PC-9 (cell line): Measurements from ENCODE around the gene HNRNPA0. TPM values are rescaled to one million over a fixed set of nuclear protein-coding genes. Genes with fewer than 3 reads are reported as not detected.

ENCODE experiments used
- BruUV-seq: library from RNA; stranded (reverse); fragments of 400-500 nt; replicated peaks from 2 replicates; lab custom pipeline; 2021; lab: Mats Ljungman, UMichigan
- CTCF ChIA-PET: fragments of 300-600 bp; sonication (Branson Sonifier 250); formaldehyde crosslinking; loops from one replicate; lab custom pipeline; 2022; ENCODE audit warnings: antibody characterized with exemption; lab: Charles Lee
- POLR2A ChIA-PET: fragments of 300-600 bp; sonication (Branson Sonifier 250); formaldehyde crosslinking; loops from one replicate; lab custom pipeline; 2022; ENCODE audit warnings: antibody characterized with exemption; ENCODE audit not compliant: unreplicated experiment; lab: Charles Lee
- DNase-seq, 2 experiments: peaks; one replicate each; pipeline versions ENCODE4 v3.0.0 to v3.0.0-alpha.2; 2015 to 2022; ENCODE audit warnings: mixed read lengths in 1 of 2
- H2AFZ ChIP-seq: fragments of 200-600 bp; sonication (generic); 2 replicates; pipeline ENCODE4 v1.8.1; 2017; ENCODE audit warnings: antibody characterized with exemption
- H3F3A ChIP-seq: fragments of 200-600 bp; sonication (generic); 2 replicates; pipeline ENCODE4 v1.8.1; 2017; ENCODE audit warnings: antibody characterized with exemption, mild to moderate bottlenecking, low read depth; ENCODE audit not compliant: insufficient read depth
- H3K27ac ChIP-seq: fragments of 200-600 bp; sonication (generic); 2 replicates; pipeline ENCODE4 v1.6.1; 2016; ENCODE audit warnings: mixed run types
- H3K27me3 ChIP-seq: fragments of 200-600 bp; sonication (generic); 2 replicates; pipeline ENCODE4 v1.6.1; 2016; ENCODE audit warnings: low read depth, mixed run types; ENCODE audit not compliant: insufficient read depth
- H3K36me3 ChIP-seq: fragments of 200-600 bp; sonication (generic); 2 replicates; pipeline ENCODE4 v1.6.1; 2016; ENCODE audit warnings: low read depth, mixed run types
- H3K4me1 ChIP-seq: fragments of 200-600 bp; sonication (generic); replicated peaks from 2 replicates; pipeline ENCODE4 v1.6.1; 2016; ENCODE audit warnings: mixed run types; ENCODE audit not compliant: insufficient read depth
- H3K4me2 ChIP-seq: fragments of 200-600 bp; sonication (generic); 2 replicates; pipeline ENCODE4 v1.6.1; 2017; ENCODE audit warnings: mixed run types
- H3K4me3 ChIP-seq: fragments of 200-600 bp; sonication (generic); 2 replicates; pipeline ENCODE4 v1.6.1; 2016; ENCODE audit warnings: mixed run types
- H3K79me2 ChIP-seq: fragments of 200-600 bp; sonication (generic); 2 replicates; pipeline ENCODE4 v1.6.1; 2017; ENCODE audit warnings: low read depth, mixed run types
- H3K9me2 ChIP-seq: fragments of 200-600 bp; sonication (generic); 2 replicates; pipeline ENCODE4 v1.8.1; 2017; ENCODE audit warnings: mild to moderate bottlenecking; ENCODE audit not compliant: insufficient read depth
- H3K9me3 ChIP-seq: fragments of 200-600 bp; sonication (generic); 2 replicates; pipeline ENCODE4 v1.8.1; 2016; ENCODE audit warnings: low read depth; ENCODE audit not compliant: insufficient read depth
- H4K20me1 ChIP-seq: fragments of 200-600 bp; sonication (generic); 2 replicates; pipeline ENCODE4 v1.8.1; 2017; ENCODE audit not compliant: insufficient read depth
- CTCF ChIP-seq: fragments of 200-600 bp; sonication (generic); conservative IDR thresholded peaks from 2 replicates; pipeline ENCODE4 v1.6.1; 2017; ENCODE audit warnings: mixed run types, antibody characterized with exemption, mild to moderate bottlenecking, moderate library complexity
- EZH2 ChIP-seq: fragments of 200-600 bp; sonication (generic); IDR thresholded peaks from 2 replicates; pipeline ENCODE4 v1.8.0; 2017; ENCODE audit warnings: antibody characterized with exemption, low read depth
- intact Hi-C: fragments of 100-400 bp; cut with micrococcal nuclease; formaldehyde crosslinking; loops from one replicate; pipeline ENCODE4 v1.10.0; 2022; ENCODE audit not compliant: unreplicated experiment
- total RNA-seq: library from RNA; stranded (reverse); gene quantifications from 2 replicates; pipeline ENCODE4 v1.2.3, GENCODE V29; 2021

The HNRNPA0 gene
- total RNA-seq, 1 experiment from 2014 or later: 27.8 TPM

DNA sequence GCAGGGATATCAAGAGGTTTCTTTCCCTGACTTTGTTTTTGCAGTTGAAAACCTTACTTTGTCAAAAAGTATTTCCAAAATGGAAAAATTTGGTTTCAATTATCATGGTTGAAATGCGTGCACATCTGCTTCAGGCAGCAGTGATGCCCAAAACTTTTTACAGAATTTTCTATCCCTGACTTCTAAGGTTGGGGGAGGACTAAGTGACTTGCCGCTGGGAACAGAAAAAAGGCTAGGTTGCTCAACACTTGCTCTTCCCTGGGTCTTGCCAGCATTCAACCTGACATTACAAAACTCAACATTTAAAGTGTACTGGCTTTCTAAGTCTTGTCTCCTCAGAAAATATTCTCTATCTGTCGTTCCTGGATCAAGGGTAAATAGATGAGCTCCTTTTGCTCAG is 23.0 kb downstream of the HNRNPA0 start:
- Histone ChIP-seq H3K27me3 (no peaks in the 10 kb centered on the region), H3K4me2 (no peak overlapping the region), H3F3A (no peaks in the 10 kb centered on the region), H3K4me3 (no peak overlapping the region), H3K9me2 (no peaks in the 10 kb centered on the region), H3K4me1 (peaks cover 28% of the 10 kb centered on the region), H3K27ac (no peak overlapping the region), H3K79me2 (no peaks in the 10 kb centered on the region), H2AFZ (no peak overlapping the region), H3K36me3 (no peaks in the 10 kb centered on the region), H4K20me1 (no peaks in the 10 kb centered on the region), H3K9me3 (no peaks in the 10 kb centered on the region)
- ChIA-PET POLR2A (interaction anchor here (0.6 kb wide), 1 partner anchor 1568 kb away, joined by 5 read pairs; no protein-coding TSS in a partner anchor), CTCF (no interaction called here)
- BruUV-seq: no TSS peak
- intact Hi-C loops: loop anchor here (10.0 kb wide), 2 partner anchors 406 to 926 kb away; no protein-coding TSS in a partner anchor
- TF ChIP-seq EZH2: no peak
- TF ChIP-seq CTCF: no peak
- no peak for DNase-seq

DNA sequence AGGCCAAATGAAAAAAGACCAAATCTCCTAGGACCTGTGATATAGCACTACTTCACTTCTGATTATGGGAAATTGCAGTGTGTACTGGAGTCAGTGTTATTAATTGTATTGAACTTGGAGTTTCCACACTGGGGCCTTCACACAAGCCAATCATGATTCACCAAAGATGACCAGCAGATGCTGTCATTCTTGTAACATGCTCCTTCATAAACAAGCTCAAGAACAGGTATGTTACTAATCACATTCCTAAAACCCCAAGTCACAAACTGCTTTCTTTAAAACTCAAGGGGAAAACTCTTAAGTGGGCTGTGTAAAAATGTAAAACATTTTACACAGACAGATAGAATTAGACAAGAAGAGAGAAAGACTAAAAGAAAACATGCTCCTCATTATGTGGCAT is 23.8 kb downstream of the HNRNPA0 start:
- TF ChIP-seq EZH2: no peak
- no peak for TF ChIP-seq CTCF
- ChIA-PET POLR2A (no interaction called here), CTCF (interaction anchor here (0.6 kb wide), 1 partner anchor 12 kb away, joined by 5 read pairs; no protein-coding TSS in a partner anchor)
- H3K4me1 ChIP-seq: peaks cover 20% of the 10 kb centered on the region
- no peak overlapping the region for H2AFZ ChIP-seq
- no peak overlapping the region for H3K4me2 ChIP-seq
- H3K27ac ChIP-seq: no peak overlapping the region
- no peaks in the 10 kb centered on the region for H3K27me3 ChIP-seq
- no peaks in the 10 kb centered on the region for H3F3A ChIP-seq
- no peak for DNase-seq
- intact Hi-C loops: loop anchor here (10.0 kb wide), 2 partner anchors 406 to 926 kb away; no protein-coding TSS in a partner anchor
- no peaks in the 10 kb centered on the region for H3K9me2 ChIP-seq
- no peaks in the 10 kb centered on the region for H3K36me3 ChIP-seq
- BruUV-seq: no TSS peak
- no peak overlapping the region for H3K4me3 ChIP-seq
- no peaks in the 10 kb centered on the region for H4K20me1 ChIP-seq
- no peaks in the 10 kb centered on the region for H3K79me2 ChIP-seq
- no peaks in the 10 kb centered on the region for H3K9me3 ChIP-seq

GRCh38 chr5:137728048-137728447 is 26.1 kb downstream of the HNRNPA0 start:
- Histone ChIP-seq H3K27me3 (no peaks in the 10 kb centered on the region), H2AFZ (no peak overlapping the region), H3K4me2 (no peak overlapping the region), H3K4me3 (no peak overlapping the region), H3K9me2 (no peaks in the 10 kb centered on the region), H4K20me1 (no peaks in the 10 kb centered on the region), H3K36me3 (no peaks in the 10 kb centered on the region), H3F3A (no peaks in the 10 kb centered on the region), H3K27ac (no peak overlapping the region), H3K4me1 (peaks cover 6% of the 10 kb centered on the region; the same call in 1 of the 2 replicates), H3K79me2 (no peaks in the 10 kb centered on the region), H3K9me3 (no peaks in the 10 kb centered on the region)
- BruUV-seq: no TSS peak
- no peak for DNase-seq
- TF ChIP-seq EZH2 (no peak), CTCF (no peak)
- CTCF ChIA-PET: no interaction called here
- POLR2A ChIA-PET: no interaction called here
- intact Hi-C loops: no loop called here
